BJ (cell line): ENCODE results near the gene CDKAL1. TPM values are rescaled to one million over a fixed set of nuclear protein-coding genes. Genes with fewer than 3 reads are reported as not detected.

Experiments
- CTCF ChIA-PET: fragments of 350-600 bp; formaldehyde crosslinking; extraction: SDS; loops from one replicate; lab custom pipeline; 2021; ENCODE audit warnings: antibody characterized with exemption, inconsistent platforms; lab: Yijun Ruan, JAX
- POLR2A ChIA-PET: fragments of 300-600 bp; sonication (Branson Sonifier 250); formaldehyde crosslinking; extraction: SDS; loops from one replicate; lab custom pipeline; 2021; ENCODE audit warnings: antibody characterized with exemption; lab: Charles Lee
- DNase-seq: peaks from one replicate; pipeline ENCODE4 v3.0.0-alpha.2; 2011; ENCODE audit warnings: low read depth
- H3K27me3 ChIP-seq: 2 replicates; pipeline ENCODE4 v1.6.0; 2011; ENCODE audit warnings: low read length; ENCODE audit not compliant: control insufficient read depth, insufficient read depth
- H3K36me3 ChIP-seq: 2 replicates; pipeline ENCODE4 v1.5.1; 2011; ENCODE audit warnings: low read length; ENCODE audit not compliant: control insufficient read depth, insufficient read depth
- H3K4me3 ChIP-seq: 2 replicates; pipeline ENCODE4 v1.5.1; 2011; ENCODE audit warnings: low read depth, mild to moderate bottlenecking, control low read depth, low read length
- polyA plus RNA-seq: library from polyadenylated mRNA; depleted of rRNA; stranded (reverse); fragments of >200 nt; gene quantifications from 2 replicates; pipeline ENCODE4 v1.2.3, GENCODE V29; 2011
- TF ChIP-seq, protein P1 (sequence below): IDR thresholded peaks from 2 replicates; pipeline ENCODE4 v1.5.1; 2011; ENCODE audit warnings: low read depth, mild to moderate bottlenecking, control low read depth, inconsistent platforms, low read length, moderate library complexity; ENCODE audit not compliant: insufficient read depth

CDKAL1 gene
- polyA plus RNA-seq, 1 experiment: 3.8 TPM

DNA sequence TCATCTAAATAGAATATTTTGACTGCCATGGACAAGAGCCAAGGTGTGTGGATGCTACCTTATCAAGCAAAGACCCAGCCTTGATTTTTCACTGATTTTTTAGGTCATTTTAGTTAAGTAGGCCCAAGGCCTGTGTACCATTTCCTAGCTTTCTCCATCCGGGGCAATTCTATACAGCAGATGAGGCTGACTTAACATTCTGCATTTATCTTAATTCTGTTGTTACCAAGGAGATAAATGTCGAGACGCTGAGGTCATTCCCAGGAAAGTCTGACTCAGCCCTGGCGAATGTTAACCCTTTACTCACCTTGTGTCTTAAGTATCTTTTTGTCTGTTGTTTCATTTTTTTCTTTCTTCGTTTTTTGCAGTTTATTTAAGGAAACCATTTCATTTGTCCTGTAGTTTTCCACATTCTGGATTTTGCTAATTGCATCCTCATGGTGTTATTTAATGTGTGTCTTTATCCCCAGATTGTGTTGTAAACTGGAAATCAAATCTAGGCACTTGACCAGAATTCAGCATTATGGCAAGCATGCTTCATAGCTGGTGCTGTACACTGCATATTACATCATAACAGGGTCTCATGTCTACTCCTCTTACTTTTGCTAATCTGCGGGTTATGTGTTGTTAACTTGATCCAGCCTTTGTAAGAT lies 277.0 kb downstream of the CDKAL1 start:
- TF ChIP-seq, protein P1, sequence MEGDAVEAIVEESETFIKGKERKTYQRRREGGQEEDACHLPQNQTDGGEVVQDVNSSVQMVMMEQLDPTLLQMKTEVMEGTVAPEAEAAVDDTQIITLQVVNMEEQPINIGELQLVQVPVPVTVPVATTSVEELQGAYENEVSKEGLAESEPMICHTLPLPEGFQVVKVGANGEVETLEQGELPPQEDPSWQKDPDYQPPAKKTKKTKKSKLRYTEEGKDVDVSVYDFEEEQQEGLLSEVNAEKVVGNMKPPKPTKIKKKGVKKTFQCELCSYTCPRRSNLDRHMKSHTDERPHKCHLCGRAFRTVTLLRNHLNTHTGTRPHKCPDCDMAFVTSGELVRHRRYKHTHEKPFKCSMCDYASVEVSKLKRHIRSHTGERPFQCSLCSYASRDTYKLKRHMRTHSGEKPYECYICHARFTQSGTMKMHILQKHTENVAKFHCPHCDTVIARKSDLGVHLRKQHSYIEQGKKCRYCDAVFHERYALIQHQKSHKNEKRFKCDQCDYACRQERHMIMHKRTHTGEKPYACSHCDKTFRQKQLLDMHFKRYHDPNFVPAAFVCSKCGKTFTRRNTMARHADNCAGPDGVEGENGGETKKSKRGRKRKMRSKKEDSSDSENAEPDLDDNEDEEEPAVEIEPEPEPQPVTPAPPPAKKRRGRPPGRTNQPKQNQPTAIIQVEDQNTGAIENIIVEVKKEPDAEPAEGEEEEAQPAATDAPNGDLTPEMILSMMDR: no peak
- POLR2A ChIA-PET: interaction anchor here (0.5 to 0.6 kb wide), 2 partner anchors 43 to 783 kb away, joined by 3 to 17 read pairs; no protein-coding TSS in a partner anchor
- peak; percentile 96 for DNase-seq
- Histone ChIP-seq H3K27me3 (no peaks in the 10 kb centered on the region), H3K4me3 (no peak overlapping the region), H3K36me3 (no peaks in the 10 kb centered on the region)
- CTCF ChIA-PET: interaction anchor here (0.6 to 1.1 kb wide), 3 partner anchors 13 to 1188 kb away, joined by 3 to 4 read pairs (median 3); no protein-coding TSS in a partner anchor

DNA sequence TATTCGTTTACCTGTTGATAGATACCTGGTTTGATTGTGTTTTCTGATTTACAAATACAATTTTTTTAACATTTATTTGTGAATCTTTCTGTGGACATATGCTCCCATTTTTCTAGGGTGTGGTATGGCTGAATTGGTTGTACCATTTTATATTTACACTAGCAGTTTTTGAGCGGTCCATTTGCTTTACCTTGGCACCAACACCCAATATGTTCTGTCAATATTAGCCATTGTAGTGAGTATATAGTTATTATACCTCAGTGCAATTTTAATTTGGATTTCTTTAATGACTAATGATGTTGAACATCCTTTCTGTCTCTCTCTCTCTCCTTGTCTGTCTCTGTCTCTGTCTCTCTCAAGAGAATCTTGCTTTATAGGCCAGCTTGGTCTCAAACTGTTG lies 278.5 kb downstream of the CDKAL1 start:
- CTCF ChIA-PET: no interaction called here

DNA sequence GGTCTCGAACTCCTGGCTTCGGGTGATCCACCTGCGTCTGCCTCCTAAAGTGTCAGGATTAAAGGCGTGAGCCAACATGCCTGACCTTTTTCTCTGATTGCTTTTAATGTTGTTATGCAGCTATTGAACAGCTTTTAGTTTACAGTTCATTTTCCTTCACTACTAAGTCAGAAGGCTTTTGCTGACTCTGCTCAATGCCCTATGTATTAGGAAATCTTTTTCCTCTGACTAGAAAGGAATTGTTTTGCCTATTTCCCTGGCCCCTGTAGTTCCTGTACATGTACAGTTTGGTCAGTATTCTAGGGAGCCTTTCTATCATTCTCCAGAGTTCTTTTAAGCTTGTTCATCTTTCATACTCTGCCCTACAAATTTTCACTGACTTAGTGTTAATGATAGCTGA lies 280.2 kb downstream of the CDKAL1 start:
- POLR2A ChIA-PET: no interaction called here
- H3K4me3 ChIP-seq: no peak overlapping the region
- H3K27me3 ChIP-seq: no peaks in the 10 kb centered on the region
- H3K36me3 ChIP-seq: no peaks in the 10 kb centered on the region
- no peak for DNase-seq
- CTCF ChIA-PET: no interaction called here
- TF ChIP-seq, protein P1: no peak

More for the DNA sequence above, 278.5 kb downstream of the CDKAL1 start:
- TF ChIP-seq, protein P1: no peak
- no peaks in the 10 kb centered on the region for H3K27me3 ChIP-seq
- DNase-seq: no peak
- no peaks in the 10 kb centered on the region for H3K36me3 ChIP-seq
- H3K4me3 ChIP-seq: no peak overlapping the region
- POLR2A ChIA-PET: no interaction called here

DNA sequence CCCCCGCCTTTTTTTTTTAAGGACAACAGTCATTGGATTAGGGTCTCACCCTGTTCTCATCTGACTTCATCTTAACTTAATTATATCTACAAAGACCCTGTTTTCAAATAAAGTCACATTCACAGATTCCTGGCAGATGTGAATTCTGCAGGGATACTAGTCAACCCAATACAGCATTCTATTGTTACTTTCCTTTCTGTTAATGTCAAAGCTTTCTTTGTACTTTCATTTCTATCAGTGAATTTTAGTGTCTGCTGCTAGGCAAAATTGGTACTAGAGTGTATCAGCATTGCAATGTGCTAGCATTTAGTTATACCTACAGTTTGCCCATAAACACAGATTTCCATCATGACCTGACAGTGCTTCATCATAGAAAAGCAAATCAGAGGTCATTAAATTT lies 281.9 kb downstream of the CDKAL1 start:
- no peak for DNase-seq
- ChIA-PET CTCF (interaction anchor here (0.7 kb wide), 1 partner anchor 9 kb away, joined by 3 read pairs; no protein-coding TSS in a partner anchor), POLR2A (no interaction called here)
- no peaks in the 10 kb centered on the region for H3K27me3 ChIP-seq
- no peak overlapping the region for H3K4me3 ChIP-seq
- H3K36me3 ChIP-seq: no peaks in the 10 kb centered on the region
- TF ChIP-seq, protein P1: no peak

DNA sequence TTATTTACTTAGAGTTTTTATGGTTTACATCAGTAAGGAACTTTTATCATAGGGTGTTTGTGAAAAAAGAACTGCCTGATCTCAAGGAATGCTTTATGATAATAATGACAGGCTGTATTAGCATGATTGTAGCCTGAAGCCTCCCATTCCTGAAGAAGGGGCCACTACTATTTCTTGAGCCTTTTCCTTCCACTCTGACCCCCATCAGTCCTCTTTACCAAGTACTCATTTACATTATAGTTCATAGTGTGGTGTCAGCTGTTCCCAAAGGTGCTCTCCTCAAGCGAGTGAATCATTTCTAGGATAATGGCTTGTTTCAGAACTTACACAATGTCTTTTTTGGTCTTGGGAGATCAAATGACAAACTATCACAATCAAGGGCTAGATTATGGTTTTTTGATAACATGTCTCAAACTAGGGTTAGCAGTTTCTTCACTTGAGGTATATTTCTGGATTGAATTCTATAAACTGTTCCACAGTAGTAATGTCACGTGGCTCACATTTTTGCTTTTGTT lies 283.6 kb downstream of the CDKAL1 start:
- TF ChIP-seq, protein P1: no peak
- no peaks in the 10 kb centered on the region for H3K27me3 ChIP-seq
- no peaks in the 10 kb centered on the region for H3K36me3 ChIP-seq
- no peak for DNase-seq
- H3K4me3 ChIP-seq: no peak overlapping the region
- ChIA-PET CTCF (no interaction called here), POLR2A (no interaction called here)
